Measurements from ENCODE around the gene BBS10.
"Not testable (repeated sequence)": the region's sequence is repeated elsewhere in the genome, so short reads cannot be mapped to it uniquely, and the experiment has no call there.

The BBS10 gene

GRCh38 chr12:76348079-76348901, at the start of gene BBS10:
BBS10 (minus strand) TSS chr12:76348415; CDS start chr12:76348358, 57 bp downstream.
- FAIRE-seq (peak; percentile 94), DNase-seq (ENCODE audit: insufficient read length, low spot score) (peak; percentile 84)

GRCh38 chr12:76391461-76391860, 43.2 kb upstream of the BBS10 start:
- FAIRE-seq = no peak
- no peak for DNase-seq (ENCODE audit: insufficient read length, low spot score)
- TF ChIP-seq POLR2A (IDR thresholded peaks at IDR 0.05; ENCODE audit: low read depth, low read length) = no peak

More at GRCh38 chr12:76348079-76348901, at the start of gene BBS10:
- TF ChIP-seq POLR2A (IDR thresholded peaks at IDR 0.05; ENCODE audit: low read depth, low read length) = peak; percentile 51

DNA sequence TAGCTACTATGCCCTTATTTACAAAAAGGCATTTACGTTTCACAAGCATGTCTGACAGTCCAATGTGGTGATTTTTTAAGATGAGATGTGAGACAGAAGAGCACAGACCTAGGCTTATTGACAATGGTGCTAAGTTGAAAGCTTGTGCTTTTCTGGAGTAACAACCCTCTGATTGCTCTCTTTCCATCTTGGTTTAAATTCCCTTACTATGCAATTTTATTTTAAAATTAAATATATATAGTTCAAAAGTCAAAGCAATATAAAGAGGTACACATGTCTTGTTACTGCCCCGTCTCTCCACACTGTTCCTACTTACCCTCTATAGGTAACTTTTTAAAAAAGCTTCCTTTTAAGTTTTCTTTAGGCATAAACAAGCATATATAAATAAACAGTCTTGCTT, 39.4 kb upstream of the BBS10 start:
- no peak for TF ChIP-seq POLR2A (IDR thresholded peaks at IDR 0.05; ENCODE audit: low read depth, low read length)
- DNase-seq (ENCODE audit: insufficient read length, low spot score) (no peak), FAIRE-seq (no peak)

DNA sequence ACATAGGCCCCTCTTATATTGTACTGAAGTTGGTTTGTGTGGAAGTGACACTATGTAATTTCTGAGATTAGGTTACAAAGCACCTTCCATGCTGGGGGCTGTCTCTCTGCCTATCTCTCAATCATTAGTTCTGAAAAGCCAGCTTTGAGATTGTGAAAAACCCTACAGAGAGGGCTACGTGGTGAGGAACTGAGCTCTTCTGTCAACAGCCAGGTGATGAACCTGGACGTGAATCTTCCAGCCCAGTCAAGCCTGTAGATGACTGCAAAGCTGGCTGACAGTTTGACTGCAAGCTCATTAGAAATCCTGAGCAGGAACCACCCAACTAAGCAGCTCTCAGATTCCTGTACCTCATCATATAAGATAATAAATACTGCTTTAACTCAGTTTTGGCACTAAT, 36.3 kb upstream of the BBS10 start:
- TF ChIP-seq POLR2A (IDR thresholded peaks at IDR 0.05; ENCODE audit: low read depth, low read length) = no peak
- DNase-seq (ENCODE audit: insufficient read length, low spot score) = no peak
- no peak for FAIRE-seq

GRCh38 chr12:76383988-76384387, 35.8 kb upstream of the BBS10 start:
- no peak for TF ChIP-seq POLR2A (IDR thresholded peaks at IDR 0.05; ENCODE audit: low read depth, low read length)
- DNase-seq (ENCODE audit: insufficient read length, low spot score) (no peak), FAIRE-seq (no peak)

DNA sequence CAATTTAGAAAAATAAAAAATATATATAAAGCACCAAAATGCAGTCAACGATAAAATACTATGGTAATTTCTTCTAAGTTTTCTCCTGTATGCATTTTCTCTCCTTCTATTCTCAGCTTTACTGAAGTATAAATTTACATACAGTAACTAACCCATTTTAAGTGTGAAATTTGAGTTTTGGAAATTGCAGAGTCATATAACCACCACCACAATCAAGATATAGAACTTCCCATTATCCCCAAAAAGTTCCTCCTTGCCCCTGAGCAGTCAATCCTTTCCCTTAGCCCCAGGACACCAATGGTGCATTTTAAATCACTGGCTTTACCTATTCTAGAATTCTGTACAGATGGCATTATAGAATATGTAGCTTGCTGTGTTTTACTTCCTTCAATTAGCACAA, 31.0 kb upstream of the BBS10 start:
- FAIRE-seq = no peak
- no peak for TF ChIP-seq POLR2A (IDR thresholded peaks at IDR 0.05; ENCODE audit: low read depth, low read length)
- no peak for DNase-seq (ENCODE audit: insufficient read length, low spot score)

- FAIRE-seq; DNase-seq (ENCODE audit: insufficient read length, low spot score): not testable (repeated sequence)
Measured at GRCh38 chr12:76376876-76377275, 28.7 kb upstream of the BBS10 start.

- no peak for FAIRE-seq
- no peak for TF ChIP-seq POLR2A (IDR thresholded peaks at IDR 0.05; ENCODE audit: low read depth, low read length)
- DNase-seq (ENCODE audit: insufficient read length, low spot score) = no peak
Measured at GRCh38 chr12:76375939-76376338, 27.7 kb upstream of the BBS10 start.

DNA sequence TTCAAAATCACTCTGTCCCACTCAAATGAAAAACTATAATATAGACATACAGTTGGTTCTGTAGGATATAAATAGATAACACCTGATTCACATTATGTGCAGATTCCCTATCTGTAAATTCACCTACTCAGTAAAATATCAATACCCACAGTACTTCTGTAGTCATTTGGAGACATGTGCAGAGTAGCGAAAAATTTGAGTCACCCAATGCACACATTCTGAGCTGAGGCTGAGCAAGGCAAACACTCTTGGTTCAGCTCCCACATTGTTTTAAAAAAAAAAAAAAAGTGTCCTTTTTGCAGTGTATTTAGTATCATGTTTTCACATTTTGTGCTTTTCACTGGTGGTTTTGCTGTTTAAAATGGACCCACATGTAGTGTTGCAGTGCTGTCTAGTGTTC, 27.3 kb upstream of the BBS10 start:
- FAIRE-seq (no peak), DNase-seq (ENCODE audit: insufficient read length, low spot score) (no peak)

DNA sequence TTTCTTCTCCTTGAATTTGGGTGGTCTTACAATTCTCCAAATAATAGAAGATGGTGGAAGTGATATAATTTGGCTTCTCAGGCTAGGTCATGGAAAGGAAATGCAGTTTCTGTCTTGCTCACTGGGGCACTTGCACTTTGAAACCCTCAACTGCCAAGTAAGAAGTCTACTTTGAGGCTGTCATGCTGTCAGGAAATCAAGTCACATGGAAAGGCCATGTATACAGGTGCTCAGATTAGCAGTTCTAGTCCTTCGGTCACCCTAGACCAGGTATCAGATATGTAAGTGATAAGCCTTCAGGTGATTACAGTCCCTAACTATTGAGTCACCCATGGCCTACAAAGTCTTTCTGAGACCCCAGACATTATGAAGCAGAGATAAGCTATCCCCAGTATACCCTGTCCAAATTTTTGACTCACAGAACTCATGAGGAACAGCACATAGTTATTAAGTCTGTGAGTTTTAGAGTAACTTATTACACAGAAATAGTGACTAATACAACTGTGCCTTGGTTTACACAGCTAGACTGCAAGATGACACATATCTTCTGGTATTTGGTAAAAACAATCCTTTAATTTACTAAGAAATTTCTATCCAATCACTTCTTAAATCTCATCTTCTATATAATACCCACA, 26.3 kb upstream of the BBS10 start:
- no peak for FAIRE-seq

More for the DNA sequence above, 27.3 kb upstream of the BBS10 start:
- no peak for TF ChIP-seq POLR2A (IDR thresholded peaks at IDR 0.05; ENCODE audit: low read depth, low read length)

DNA sequence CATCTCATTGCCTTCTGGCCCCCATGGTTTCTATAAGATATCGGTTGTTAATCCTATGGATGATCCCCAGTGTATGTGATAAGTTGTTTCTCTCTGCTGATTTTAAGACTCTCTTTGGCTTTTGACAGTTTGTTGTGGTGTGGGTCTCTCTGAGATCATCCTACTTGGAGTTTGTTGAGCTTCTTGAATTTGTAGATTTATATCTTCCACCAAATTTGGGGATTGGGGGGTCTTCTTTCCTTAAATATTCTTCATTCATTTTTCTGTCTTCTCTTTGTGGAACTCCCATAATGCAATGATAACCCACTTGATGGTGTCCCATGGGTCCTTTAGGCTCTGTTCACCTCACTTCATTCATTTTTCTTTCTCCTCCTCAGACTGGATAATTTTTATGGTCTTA, 20.0 kb upstream of the BBS10 start:
- no peak for DNase-seq (ENCODE audit: insufficient read length, low spot score)
- TF ChIP-seq POLR2A (IDR thresholded peaks at IDR 0.05; ENCODE audit: low read depth, low read length) = no peak
- FAIRE-seq = no peak

More for the DNA sequence above, 26.3 kb upstream of the BBS10 start:
- DNase-seq (ENCODE audit: insufficient read length, low spot score) = no peak
- TF ChIP-seq POLR2A (IDR thresholded peaks at IDR 0.05; ENCODE audit: low read depth, low read length) = no peak

GRCh38 chr12:76366163-76366562, 17.9 kb upstream of the BBS10 start:
- FAIRE-seq (no peak), DNase-seq (ENCODE audit: insufficient read length, low spot score) (no peak)
- no peak for TF ChIP-seq POLR2A (IDR thresholded peaks at IDR 0.05; ENCODE audit: low read depth, low read length)

- FAIRE-seq; DNase-seq (ENCODE audit: insufficient read length, low spot score): not testable (repeated sequence)
Measured at GRCh38 chr12:76364131-76364530, 15.9 kb upstream of the BBS10 start.

GRCh38 chr12:76360316-76360715, 12.1 kb upstream of the BBS10 start:
- no peak for FAIRE-seq

DNA sequence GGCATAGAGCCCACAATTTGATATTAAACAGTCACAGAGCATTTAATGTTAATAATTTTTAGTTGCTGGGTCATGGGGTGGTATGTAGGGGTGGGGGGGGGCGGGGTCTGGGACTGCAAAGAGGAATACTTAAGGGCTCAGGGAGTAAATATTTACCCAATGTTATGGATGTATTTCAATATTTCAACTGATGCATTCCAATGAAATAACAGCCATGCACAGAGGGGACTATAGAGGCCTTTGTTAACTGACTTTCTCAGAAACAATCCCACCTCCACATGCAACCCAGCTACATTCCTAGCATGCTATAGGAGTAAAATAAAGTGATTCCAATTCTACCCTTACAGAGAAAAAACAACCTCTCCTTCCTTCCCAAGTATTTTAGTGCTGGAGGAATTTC, 7.9 kb upstream of the BBS10 start:
- FAIRE-seq (no peak), DNase-seq (ENCODE audit: insufficient read length, low spot score) (no peak)
- TF ChIP-seq POLR2A (IDR thresholded peaks at IDR 0.05; ENCODE audit: low read depth, low read length) = no peak

More at GRCh38 chr12:76360316-76360715, 12.1 kb upstream of the BBS10 start:
- no peak for DNase-seq (ENCODE audit: insufficient read length, low spot score)
- no peak for TF ChIP-seq POLR2A (IDR thresholded peaks at IDR 0.05; ENCODE audit: low read depth, low read length)

All from H54 (cell line).